Pancreas (tissue), 10 donors: ENCODE data around the gene ABLIM2. TPM values are rescaled to one million over a fixed set of nuclear protein-coding genes. Genes with fewer than 3 reads are reported as not detected.

Experiments
- ATAC-seq, 4 donors: fragments of 200-7000 bp; cut with Tn5 transposase; one replicate each; pipeline versions ENCODE4 v1.8.0 to v1.9.1; 2020; ENCODE audit warnings: mild to moderate bottlenecking in 4 of 4, moderate library complexity in 4 of 4
- DNase-seq, 6 donors: peaks; one replicate each; pipeline ENCODE4 v3.0.0-alpha.2; 2020
- FAIRE-seq: peaks from 2 replicates; lab custom pipeline; 2012; peaks lifted over from hg19 to GRCh38; lab: Jason Lieb, UNC
- H3K27ac ChIP-seq, 4 donors: fragments of 200-600 bp; sonication (generic); 1 replicate in 3 of 4; 2 replicates in 1 of 4; pipeline versions ENCODE4 v1.5.0 to v1.8.0; 2020
- H3K27me3 ChIP-seq, 4 donors: fragments of 200-600 bp; one replicate each; pipeline ENCODE4 v1.8.0; 2021
- H3K36me3 ChIP-seq, 3 donors: fragments of 200-600 bp; sonication (generic) in 1 of 3; one replicate each; pipeline versions ENCODE4 v1.5.0 to v1.8.0; 2020 to 2021
- H3K4me1 ChIP-seq, 3 donors: fragments of 200-600 bp; one replicate each; pipeline ENCODE4 v1.8.0; 2021
- H3K4me3 ChIP-seq, 4 donors: fragments of 200-600 bp; sonication (generic) in 2 of 4; one replicate each; pipeline versions ENCODE4 v1.5.0 to v1.8.0; 2020 to 2021
- H3K9me3 ChIP-seq, 4 donors: fragments of 200-600 bp; one replicate each; pipeline ENCODE4 v1.8.0; 2021
- WGBS, 2 donors: extraction: QIAGEN DNeasy Blood & Tissue Kit; methylation state at CpG; one replicate each; pipeline ENCODE4 v1.1.7; 2013; 5-methylcytosine and 5-hydroxymethylcytosine counted together
- intact Hi-C, 3 donors: fragments of 100-400 bp; cut with DNase I; formaldehyde crosslinking; loops; one replicate each; pipeline versions ENCODE4 v1.11.1 to v1.14.2; 2022
- polyA plus RNA-seq, 2 donors: library from polyadenylated mRNA; stranded (reverse); fragments of 200-250 nt; gene quantifications; one replicate each; pipeline ENCODE4 v1.2.3, GENCODE V29; 2013
- total RNA-seq, 6 donors: library from RNA; stranded (reverse); fragmentation: NEBNext Ultra II Directional in 4 of 6; extraction: Animal tissue kit (Norgen Biotek cat#: 25700) in 4 of 6; gene quantifications; one replicate each; pipeline versions ENCODE4 v1.2.1 to v1.2.4, GENCODE V29; 2021 to 2023
- TF ChIP-seq, protein P1 (sequence below), 4 donors: fragments of 200-600 bp; sonication (generic) in 3 of 4; IDR thresholded peaks; one replicate each; pipeline versions ENCODE4 v1.5.0 to v1.8.0; 2021; ENCODE audit warnings: antibody characterized with exemption in 4 of 4
- donor health status: healthy with polysubstance abuse.
- donor health status: DM: no; HTN: no; CAD: no; lungs with moderate emphysema.
- donor health status: DM: no; HTN: no; CAD: no.
- donor health status: control.
- donor health status: control.
- donor health status: Bipolar disorder and iron deficiency.
- donor health status: DM: yes; HTN: yes; CAD: no.
- donor health status: DM: no; HTN: no; CAD: no.
- donor health status: DM: no; HTN: no; CAD: no.
- donor health status: DM: yes; HTN: yes; CAD: no.

The ABLIM2 gene
- total and polyA plus RNA-seq, 8 donors, result 4.3 to 13.1 (median 6.6) TPM

DNA sequence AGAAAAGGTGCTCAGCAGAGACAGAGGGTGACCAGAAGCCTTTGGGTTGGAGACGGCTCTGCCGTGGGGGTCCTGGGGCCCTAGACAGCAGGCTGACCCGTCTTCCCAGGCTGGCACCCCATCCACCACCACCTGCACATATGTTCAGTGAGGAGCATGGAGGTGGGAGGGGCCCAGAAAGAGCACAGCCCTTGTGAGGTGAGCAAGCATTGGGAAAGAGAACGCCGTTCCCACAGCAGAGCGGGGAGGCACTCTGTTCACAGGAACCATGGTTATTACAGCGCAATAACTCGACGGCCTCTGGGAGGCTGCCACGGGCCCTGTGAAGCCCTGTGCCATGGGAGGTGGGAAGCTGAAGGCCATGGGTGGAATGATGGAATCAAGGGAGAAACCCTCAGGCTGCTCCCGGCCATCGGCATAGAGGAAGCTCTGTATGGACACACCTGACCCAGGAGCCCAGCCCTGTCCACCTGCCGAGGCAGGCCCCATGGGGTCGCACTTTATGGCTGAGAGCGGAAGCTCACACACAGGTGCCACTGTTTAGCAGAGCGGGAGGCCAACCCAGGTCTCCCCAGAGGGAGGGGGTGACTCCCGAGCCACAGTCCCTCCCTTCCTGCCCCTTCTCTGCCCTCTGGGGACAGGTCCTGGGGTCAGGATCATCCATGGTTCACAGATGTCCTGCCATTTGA is 125.4 kb downstream of the ABLIM2 start:
- Histone ChIP-seq H3K4me1 (no peaks in the 10 kb centered on the region), H3K4me3 (no peak overlapping the region), H3K27me3 (no peaks in the 10 kb centered on the region), H3K36me3 (no peaks in the 10 kb centered on the region), H3K27ac (no peak overlapping the region), H3K9me3 (no peaks in the 10 kb centered on the region)
- DNase-seq (no peak), FAIRE-seq (no peak), ATAC-seq (no peak)
- 91% methylated on average over 17 of the region's 17 CpGs for WGBS, 2 donors
- TF ChIP-seq, protein P1, sequence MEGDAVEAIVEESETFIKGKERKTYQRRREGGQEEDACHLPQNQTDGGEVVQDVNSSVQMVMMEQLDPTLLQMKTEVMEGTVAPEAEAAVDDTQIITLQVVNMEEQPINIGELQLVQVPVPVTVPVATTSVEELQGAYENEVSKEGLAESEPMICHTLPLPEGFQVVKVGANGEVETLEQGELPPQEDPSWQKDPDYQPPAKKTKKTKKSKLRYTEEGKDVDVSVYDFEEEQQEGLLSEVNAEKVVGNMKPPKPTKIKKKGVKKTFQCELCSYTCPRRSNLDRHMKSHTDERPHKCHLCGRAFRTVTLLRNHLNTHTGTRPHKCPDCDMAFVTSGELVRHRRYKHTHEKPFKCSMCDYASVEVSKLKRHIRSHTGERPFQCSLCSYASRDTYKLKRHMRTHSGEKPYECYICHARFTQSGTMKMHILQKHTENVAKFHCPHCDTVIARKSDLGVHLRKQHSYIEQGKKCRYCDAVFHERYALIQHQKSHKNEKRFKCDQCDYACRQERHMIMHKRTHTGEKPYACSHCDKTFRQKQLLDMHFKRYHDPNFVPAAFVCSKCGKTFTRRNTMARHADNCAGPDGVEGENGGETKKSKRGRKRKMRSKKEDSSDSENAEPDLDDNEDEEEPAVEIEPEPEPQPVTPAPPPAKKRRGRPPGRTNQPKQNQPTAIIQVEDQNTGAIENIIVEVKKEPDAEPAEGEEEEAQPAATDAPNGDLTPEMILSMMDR (IDR thresholded peaks at IDR 0.05), result no peak
- intact Hi-C loops, result no loop called here

DNA sequence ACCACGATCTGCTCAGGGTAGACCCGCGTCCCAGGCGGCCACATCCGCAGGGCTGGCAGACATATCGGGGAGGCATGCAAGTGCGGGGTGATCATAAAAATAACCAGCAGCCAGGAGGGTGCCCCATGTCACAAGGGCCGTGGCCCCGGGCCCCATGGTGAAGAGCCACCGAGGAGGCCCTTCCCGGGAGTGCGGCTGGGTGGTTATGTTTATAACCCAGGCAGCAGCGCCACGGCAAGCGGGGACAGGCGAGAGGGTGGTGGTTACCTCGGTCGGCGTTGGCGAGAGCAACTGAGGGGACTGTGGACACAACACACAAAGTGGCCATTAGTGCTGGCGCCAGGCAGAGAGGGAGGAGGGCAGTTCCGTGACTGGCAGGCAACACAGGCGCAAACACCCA is 126.2 kb downstream of the ABLIM2 start:
- TF ChIP-seq, protein P1 (IDR thresholded peaks at IDR 0.05), result no peak
- DNase-seq (no peak), ATAC-seq (peak in 2 of 4 donors; percentile 38 to 39), FAIRE-seq (no peak)
- no peaks in the 10 kb centered on the region for H3K4me1 ChIP-seq
- H3K27ac ChIP-seq, result no peak overlapping the region
- WGBS, 2 donors, result 90 to 91% methylated on average over 23 of the region's 23 CpGs
- intact Hi-C loops, result no loop called here
- no peaks in the 10 kb centered on the region for H3K36me3 ChIP-seq
- no peak overlapping the region for H3K4me3 ChIP-seq
- H3K9me3 ChIP-seq, result no peaks in the 10 kb centered on the region
- H3K27me3 ChIP-seq, result no peaks in the 10 kb centered on the region

DNA sequence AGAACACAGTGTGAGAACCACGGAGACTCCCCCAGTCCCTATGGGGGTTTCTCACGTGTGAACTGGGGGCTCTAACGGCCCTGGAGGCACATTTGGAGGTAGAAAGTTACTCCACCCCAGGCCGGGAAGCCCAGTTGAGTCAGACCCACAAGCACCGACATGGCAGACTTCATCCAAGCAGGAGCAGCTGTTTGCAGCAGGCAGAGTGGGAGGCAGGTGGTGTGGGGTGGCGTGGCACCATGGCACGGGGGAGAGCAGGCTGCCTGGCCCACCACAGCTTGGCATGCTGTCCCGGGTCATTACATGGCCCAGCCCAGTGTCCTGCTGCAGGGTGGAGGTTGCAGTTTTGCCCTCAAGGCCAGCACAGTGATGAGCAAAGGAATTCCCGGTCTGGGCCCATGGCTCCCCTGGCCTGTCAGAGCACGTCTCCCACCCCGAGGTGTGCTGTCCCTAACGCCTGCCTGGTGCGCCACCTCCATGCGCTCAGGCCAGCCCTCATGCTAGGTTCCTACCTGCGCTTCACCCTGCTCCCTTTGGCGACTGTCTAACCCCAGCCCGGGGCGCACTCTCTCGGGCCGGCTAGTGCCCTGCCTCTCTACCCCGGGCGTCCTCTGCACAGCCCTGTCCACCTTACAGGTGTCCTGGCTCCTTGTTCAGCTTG is 128.4 kb downstream of the ABLIM2 start:
- no peaks in the 10 kb centered on the region for H3K4me1 ChIP-seq
- ATAC-seq, result no peak
- 95 to 97% methylated on average over 22 of the region's 22 CpGs for WGBS, 2 donors
- no peak for FAIRE-seq
- no peaks in the 10 kb centered on the region for H3K27me3 ChIP-seq
- TF ChIP-seq, protein P1 (IDR thresholded peaks at IDR 0.05), result no peak
- H3K4me3 ChIP-seq, result no peak overlapping the region
- DNase-seq, result no peak
- H3K36me3 ChIP-seq, result no peaks in the 10 kb centered on the region
- intact Hi-C loops, result no loop called here
- no peak overlapping the region for H3K27ac ChIP-seq
- H3K9me3 ChIP-seq, result no peaks in the 10 kb centered on the region

DNA sequence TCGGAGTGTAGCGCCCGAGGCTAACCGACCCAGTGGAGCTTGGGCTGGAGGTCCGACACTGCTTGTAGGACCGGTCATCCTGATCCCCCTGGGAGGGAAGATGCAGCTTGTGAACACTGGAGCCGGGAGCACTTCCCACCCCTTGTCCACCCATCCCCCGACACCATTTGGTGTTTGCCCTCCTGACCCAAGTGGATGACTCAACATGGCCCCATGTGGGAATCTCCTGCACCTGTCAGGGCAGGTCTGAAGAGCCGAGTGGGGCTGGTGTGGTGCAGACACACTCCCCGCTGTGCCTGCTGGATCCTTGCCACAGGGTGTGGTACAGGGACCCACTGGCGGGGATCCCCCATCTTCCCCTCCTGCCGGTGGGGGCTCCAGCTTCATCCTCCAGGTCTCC is 128.9 kb downstream of the ABLIM2 start:
- 93 to 95% methylated on average over 12 of the region's 12 CpGs for WGBS, 2 donors
- Histone ChIP-seq H3K9me3 (no peaks in the 10 kb centered on the region), H3K4me3 (no peak overlapping the region), H3K36me3 (no peaks in the 10 kb centered on the region), H3K27me3 (no peaks in the 10 kb centered on the region), H3K27ac (no peak overlapping the region), H3K4me1 (no peaks in the 10 kb centered on the region)
- no peak for FAIRE-seq
- no peak for ATAC-seq
- intact Hi-C loops, result no loop called here
- TF ChIP-seq, protein P1 (IDR thresholded peaks at IDR 0.05), result no peak
- no peak for DNase-seq
